ENCODE results near the gene CNOT6.

The CNOT6 gene

GRCh38 chr5:180624587-180624986 is 130.4 kb downstream of the CNOT6 start:
- no peak for DNase-seq

- DNase-seq: no peak
Observed at GRCh38 chr5:180625125-180625790, 131.1 kb downstream of the CNOT6 start.

- no peak for DNase-seq
Observed at GRCh38 chr5:180625791-180626660, 131.8 kb downstream of the CNOT6 start.

GRCh38 chr5:180626661-180627385 is 132.6 kb downstream of the CNOT6 start:
- DNase-seq: no peak

- no peak for DNase-seq
Observed at GRCh38 chr5:180627386-180628120, 133.4 kb downstream of the CNOT6 start.
